LoVo (cell line): Measurements from ENCODE around the gene CAMK2D.

Source experiments
- DNase-seq: peaks from one replicate; pipeline ENCODE4 v3.0.0-alpha.2; 2016; ENCODE audit warnings: low spot score

CAMK2D gene

DNA sequence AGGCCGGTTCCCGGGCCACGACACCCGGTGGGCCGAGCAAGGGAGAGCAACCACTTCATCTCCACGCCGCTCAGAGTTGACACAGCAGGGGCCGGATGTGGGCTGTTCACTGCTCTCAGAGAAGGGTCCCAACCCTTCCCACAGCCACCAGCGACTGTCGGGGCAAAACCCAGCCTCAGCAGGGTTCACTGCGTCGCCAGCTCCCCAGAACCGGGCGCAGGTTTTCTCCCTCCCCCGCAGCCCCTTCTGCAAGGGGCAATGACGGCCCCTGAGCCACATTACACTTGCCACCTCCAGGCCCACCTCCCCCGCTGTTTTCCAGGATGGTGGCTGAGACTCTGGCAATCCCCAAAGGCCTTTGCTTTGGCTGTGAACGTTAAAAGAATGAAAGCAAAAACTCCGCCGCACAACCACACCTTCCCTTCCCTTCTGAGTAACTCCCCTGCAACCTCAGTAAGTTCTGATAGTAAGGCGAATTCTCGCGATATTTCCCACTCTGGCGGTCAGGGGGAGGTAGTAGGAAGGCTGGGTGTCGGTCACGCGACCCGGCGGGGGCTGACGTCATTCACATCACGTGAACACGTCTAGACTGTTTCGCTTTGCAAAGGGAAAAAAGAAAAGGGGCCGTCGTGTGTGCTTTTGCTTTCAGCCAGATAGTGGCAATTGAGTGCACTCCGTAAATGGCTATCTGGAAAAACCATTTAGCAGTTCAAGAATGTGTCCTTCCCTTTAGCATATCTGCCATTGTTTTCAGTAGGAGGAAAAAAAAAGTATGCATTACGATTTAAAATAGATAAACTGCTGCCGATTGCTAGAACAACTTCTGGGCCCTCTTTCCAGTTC lies 869 bp upstream of the CAMK2D start:
- DNase-seq = peak; percentile 97

- peak; percentile 45 for DNase-seq
These were observed 531 bp downstream of the CAMK2D start for GRCh38 chr4:113760795-113761619.

DNA sequence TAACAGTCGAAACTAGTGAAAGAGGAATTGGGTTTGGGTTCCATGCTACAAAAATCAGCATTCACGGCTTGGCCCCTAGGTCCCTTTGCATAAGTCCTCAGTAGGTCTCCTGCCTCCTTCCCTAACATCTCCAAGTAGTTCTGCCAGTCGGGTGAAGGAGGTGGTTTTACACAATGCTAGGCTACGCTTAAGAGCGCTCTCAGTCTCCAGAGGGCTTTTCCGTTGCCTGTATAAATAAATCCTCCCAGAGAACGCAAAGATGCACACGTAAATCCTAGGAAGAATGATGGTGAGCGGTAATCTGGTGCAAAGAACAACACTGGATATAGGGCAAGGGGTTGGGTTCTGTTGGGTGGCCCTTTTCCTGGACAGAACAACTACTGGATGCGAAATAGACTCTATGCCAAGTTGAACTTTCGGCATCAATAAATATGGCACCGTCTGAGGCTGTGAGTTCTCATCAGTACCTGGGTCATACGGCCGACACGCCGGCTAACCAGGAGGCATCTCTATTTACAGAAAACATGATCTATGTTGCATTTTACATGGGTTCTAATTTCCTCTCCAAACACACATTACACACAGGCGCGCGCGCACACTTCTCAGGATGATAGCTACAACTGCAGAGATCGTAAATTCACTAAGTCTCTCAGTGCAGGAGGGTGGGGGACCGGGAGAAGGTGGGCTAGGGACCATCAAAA lies 1.3 kb downstream of the CAMK2D start:
- DNase-seq = peak; percentile 35

DNA sequence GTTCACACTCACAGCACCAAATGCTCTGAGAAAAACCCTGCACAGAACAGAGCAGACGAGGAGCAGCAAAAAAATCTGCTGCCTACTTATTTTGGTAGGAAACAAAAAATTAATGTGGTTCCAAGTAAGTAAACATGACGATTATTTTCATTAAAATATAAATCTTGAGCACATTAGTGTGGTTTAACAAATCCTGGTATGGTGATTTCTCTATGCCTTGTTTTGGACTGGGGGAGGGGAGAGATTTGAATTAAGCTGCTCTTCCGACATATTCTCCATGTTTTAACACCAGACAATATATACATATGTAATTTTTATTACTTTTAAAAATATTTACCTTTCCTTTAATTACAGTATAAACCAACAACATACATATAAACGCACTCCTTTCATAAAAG lies 1.8 kb downstream of the CAMK2D start:
- no peak for DNase-seq

DNA sequence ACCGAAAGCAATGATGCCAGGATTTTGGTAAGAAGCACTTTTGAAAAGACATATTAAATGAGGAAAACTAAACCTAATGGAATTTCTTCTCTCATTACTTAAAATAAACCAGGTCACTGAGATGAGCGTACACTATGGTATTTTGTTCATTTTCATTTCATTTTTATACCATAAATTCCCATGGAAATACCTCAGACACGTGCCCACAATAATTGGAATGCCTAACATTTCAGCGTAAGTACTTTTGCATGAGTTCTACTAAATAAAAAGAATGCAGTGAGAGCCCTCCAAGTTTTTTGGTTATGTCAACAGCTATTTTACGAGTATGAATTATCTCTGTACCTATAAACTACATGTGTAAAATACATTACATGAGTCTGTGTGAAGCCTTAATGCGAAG lies 3.2 kb downstream of the CAMK2D start:
- DNase-seq = no peak

DNA sequence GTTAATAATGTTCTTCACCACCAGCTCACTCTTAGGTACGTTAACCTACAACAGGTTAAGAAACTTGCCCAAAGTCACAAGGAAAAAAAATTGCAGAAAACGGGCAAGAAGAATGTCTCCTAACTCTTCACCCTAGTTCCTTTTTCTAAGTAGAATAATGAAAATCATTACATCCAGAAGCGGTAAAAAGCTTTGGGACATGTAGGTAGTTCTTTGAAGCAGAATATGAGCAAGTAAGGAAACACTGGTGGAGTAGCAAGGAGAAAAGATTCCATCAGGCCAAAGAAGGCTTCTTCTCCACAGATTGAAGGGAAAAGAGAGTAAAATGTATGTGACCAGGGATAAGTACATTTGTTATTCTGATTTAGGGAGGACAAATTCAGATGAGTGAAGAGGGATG lies 4.1 kb downstream of the CAMK2D start:
- no peak for DNase-seq

GRCh38 chr4:113756005-113756410 lies 5.5 kb downstream of the CAMK2D start:
- DNase-seq = no peak

DNA sequence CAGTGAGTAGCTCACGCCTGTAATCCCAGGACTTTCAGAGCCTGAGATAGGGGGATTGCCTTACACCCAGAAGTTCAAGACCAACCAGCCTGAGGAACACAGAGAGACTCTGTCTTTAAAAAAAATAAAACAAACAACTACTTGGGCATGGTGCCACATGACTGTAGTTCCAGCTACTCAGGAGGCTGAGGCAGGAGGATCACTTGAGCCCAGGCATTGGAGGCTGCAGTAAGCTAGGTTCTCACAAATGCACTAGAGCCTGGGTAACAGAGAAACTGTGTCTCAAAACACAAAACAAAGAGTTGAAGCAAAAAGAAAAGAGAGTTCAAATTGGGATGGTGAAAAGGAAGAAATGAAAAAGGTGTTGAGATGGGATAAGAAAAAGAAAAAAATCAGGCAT lies 10.8 kb downstream of the CAMK2D start:
- no peak for DNase-seq

DNA sequence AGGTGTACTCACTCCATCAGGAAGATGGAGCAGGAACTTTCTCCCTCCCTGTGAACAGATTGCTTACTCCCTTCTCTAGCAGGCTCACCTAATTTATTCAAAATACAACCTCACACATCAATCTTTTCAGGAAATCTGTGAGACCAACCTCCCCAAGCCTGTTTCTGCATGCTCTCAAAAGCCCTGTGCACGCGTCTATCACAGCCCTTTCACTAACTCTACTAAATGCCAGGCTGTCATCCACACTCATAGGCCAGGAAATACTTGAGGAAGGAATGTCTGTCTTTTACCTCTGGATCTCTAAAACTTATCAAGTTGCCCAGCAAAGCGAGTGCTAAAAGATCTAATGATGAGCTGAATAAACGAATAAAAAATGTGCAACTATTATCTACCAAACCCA lies 11.2 kb downstream of the CAMK2D start:
- no peak for DNase-seq

GRCh38 chr4:113749178-113749577 lies 12.4 kb downstream of the CAMK2D start:
- DNase-seq = no peak

DNA sequence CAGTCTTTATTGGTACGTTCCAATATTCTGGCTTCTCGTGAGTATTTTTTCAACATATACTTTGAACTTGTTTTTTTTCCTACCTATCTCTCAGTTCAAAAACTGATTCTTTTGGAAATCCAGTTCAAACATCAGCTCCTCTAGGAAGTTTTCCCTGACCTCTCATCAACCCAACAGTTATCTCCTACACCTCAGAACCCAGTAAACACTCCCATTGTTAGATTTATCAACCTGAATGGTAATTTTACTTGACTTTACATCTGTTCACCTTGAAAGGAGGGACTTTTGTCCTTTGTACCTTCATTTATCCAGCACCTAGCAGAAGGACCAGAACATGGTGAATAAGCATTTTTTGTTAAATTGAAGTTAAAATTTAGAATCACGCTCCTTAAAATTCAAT lies 13.6 kb downstream of the CAMK2D start:
- DNase-seq = no peak

GRCh38 chr4:113745711-113746110 lies 15.8 kb downstream of the CAMK2D start:
- DNase-seq = no peak

DNA sequence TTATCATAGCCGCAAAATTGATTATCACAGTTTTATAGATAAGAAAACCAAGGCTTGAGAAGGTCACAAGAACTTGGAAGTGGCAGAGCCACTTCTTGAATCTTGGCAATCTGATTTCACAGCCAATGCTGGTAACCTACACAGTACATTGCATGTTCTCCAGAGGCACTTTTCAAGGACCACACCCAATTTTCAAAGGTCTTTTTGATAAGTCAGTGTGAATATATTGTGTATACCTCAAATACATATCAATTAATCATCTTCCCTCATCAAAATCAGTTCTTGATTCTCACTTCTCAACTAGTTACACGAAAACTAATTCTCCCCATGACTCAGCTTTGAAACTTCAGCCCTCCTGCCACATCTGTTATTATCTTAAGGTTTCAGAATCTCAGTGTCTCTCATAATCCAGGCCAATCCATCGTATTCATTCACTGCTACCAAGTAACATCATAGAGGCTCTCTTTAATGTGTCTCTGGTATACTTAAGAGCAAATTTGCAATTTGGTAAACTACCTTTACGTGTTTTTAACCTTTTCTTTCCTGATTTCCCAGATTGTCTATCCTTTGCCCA lies 16.8 kb downstream of the CAMK2D start:
- DNase-seq = no peak

DNA sequence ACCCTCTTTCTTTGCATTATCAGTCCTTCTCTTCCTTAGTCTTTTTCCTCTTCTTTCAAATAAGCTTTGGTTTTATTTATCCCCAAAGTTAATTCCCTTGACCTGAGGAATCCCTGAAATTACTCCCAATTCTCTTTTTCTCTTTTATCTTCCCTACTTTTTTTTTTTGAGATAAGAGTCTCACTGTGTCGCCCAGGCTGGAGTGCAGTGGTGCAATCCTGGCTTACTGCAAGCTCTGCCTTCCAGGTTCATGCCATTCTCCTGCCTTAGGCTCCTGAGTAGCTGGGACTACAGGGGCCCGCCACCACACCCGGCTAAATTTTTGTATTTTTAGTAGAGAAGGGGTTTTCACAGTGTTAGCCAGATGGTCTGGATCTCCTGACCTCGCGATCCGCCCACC lies 17.8 kb downstream of the CAMK2D start:
- no peak for DNase-seq

DNA sequence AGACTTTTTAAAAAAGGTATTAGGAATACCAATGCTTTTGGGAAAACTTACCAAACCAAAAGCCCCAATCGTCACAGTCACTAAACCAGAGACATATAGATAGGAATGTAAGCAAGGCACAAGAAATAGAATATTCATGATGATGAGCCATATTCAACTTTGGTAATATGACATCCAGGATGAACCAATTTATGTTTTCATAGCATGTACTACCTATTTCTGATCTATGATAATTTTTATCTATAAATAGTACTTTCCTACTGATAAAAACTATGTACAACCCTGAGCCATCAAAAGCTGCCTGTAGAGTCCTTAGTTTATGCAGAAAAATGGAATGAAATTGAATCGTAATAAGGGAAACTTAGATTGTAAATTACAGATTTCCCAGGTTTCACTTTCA lies 18.9 kb downstream of the CAMK2D start:
- DNase-seq = no peak

GRCh38 chr4:113741956-113742355 lies 19.6 kb downstream of the CAMK2D start:
- DNase-seq = no peak

DNA sequence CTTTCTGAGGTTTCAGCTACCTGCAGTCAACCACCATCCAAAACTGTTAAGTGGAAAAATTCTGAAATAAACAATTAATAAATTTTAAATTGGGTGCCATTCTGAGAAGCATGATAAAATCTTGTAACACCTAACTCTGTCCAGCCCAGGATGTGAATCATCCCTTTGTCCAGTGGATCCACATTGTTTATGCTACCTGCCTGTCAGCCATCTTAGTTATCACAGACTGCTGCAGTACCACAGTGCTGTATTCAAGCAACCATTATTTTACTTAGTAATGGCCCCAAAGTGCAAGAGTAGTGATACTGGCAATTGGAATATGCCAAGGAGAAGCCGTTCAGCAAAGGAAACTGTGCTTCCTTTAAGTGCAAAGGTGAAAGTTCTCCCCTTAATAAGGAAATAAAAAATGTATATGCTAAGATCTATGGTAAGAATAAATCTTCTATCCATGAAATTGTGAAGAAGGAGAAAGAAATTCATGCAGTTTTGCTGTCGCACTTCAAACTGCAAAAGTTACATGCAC lies 20.6 kb downstream of the CAMK2D start:
- DNase-seq = no peak

GRCh38 chr4:113739197-113739596 lies 22.3 kb downstream of the CAMK2D start:
- DNase-seq = no peak

GRCh38 chr4:113738251-113738650 lies 23.3 kb downstream of the CAMK2D start:
- no peak for DNase-seq

DNA sequence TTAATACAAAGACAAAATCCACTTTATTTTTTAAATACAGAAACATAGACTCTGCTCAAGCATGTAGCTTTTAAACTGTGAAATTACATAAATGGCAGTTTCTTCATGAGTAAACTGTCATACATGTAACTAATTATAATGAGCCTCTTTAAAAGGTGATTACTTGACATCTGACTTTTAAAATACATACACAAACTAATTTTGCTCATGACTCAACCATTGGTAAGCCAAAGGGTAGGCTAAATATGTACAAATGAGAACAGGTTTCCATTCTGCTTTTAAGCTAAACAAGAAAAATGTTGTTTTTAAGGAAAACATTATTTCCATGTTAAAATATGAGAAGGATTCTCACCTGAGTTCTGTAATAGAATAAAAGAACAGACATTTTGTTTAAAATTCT lies 27.9 kb downstream of the CAMK2D start:
- DNase-seq = no peak

- no peak for DNase-seq
These were observed 28.5 kb downstream of the CAMK2D start for GRCh38 chr4:113732967-113733527.
